ENCODE results near the gene RPA3. TPM values are rescaled to one million over a fixed set of nuclear protein-coding genes. Genes with fewer than 3 reads are reported as not detected.

Gene RPA3
- polyA plus RNA-seq, 1 experiment = 22.9 TPM

DNA sequence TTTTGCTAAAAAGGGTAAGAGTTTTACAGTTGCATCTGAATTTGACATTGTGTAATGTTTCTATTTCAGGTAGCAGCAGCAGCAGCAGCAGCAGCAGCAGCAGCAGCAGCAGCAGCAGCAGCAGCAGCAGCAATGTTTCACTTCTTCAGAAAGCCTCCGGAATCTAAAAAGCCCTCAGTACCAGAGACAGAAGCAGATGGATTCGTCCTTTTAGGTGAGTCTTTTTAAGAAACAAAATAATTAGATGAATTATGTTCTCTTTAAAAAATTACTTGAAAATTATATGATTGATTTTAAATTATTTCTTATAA is 45.2 kb downstream of the RPA3 start:
- TF ChIP-seq, protein P1, sequence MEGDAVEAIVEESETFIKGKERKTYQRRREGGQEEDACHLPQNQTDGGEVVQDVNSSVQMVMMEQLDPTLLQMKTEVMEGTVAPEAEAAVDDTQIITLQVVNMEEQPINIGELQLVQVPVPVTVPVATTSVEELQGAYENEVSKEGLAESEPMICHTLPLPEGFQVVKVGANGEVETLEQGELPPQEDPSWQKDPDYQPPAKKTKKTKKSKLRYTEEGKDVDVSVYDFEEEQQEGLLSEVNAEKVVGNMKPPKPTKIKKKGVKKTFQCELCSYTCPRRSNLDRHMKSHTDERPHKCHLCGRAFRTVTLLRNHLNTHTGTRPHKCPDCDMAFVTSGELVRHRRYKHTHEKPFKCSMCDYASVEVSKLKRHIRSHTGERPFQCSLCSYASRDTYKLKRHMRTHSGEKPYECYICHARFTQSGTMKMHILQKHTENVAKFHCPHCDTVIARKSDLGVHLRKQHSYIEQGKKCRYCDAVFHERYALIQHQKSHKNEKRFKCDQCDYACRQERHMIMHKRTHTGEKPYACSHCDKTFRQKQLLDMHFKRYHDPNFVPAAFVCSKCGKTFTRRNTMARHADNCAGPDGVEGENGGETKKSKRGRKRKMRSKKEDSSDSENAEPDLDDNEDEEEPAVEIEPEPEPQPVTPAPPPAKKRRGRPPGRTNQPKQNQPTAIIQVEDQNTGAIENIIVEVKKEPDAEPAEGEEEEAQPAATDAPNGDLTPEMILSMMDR (IDR thresholded peaks at IDR 0.05; ENCODE audit: low read depth, low read length) = no peak
- no peak overlapping the region for H3K27ac ChIP-seq (ENCODE audit: low read depth, low read length)
- no peak overlapping the region for H3K4me3 ChIP-seq (ENCODE audit: low read depth, low read length)
- H3K27me3 ChIP-seq (ENCODE audit: control insufficient read depth, insufficient read depth, low read length) = no peaks in the 10 kb centered on the region
- no peaks in the 10 kb centered on the region; the same call in 1 of the 2 replicates for H3K9me3 ChIP-seq (ENCODE audit: control insufficient read depth, insufficient read depth, low read length)
- POLR2A ChIA-PET = no interaction called here
- DNase-seq (ENCODE audit: low read depth, low spot score) = no peak
- CTCF ChIA-PET = no interaction called here

DNA sequence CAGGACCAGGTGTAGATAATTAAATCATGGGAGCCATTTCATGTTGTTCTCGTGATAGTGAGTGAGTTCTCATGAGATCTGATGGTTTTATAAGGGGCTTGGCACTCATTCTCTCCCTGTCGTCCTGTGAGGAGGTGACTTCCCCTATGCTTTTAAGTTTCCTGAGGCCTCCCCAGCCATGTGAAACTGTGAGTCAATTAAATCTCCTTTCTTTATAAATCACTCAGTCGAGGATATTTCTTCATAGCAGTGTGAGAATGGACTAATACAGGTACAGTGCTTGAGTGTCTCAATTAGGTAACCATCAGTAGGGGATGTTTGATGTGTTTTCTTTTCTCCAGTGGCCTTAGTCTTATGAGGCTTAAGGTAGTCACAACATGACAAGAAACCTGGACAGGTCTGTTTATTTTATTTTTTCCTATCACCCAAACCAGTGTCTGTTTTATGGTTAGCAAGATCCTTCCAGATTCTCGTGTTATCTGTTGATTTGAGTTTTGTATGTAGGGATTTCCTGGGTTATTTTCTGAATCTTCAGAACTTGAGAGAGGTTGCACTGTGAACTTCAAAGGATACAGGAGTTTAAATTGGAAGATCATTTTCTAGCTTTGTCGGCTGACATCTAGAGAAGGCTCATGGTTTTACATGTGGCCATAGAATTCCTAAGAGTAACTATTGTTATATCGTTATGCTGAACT is 45.7 kb downstream of the RPA3 start:
- no peak overlapping the region for H3K4me3 ChIP-seq (ENCODE audit: low read depth, low read length)
- TF ChIP-seq, protein P1 (IDR thresholded peaks at IDR 0.05; ENCODE audit: low read depth, low read length) = no peak
- ChIA-PET CTCF (no interaction called here), POLR2A (no interaction called here)
- DNase-seq (ENCODE audit: low read depth, low spot score) = no peak
- no peaks in the 10 kb centered on the region; the same call in 1 of the 2 replicates for H3K9me3 ChIP-seq (ENCODE audit: control insufficient read depth, insufficient read depth, low read length)
- no peak overlapping the region for H3K27ac ChIP-seq (ENCODE audit: low read depth, low read length)
- no peaks in the 10 kb centered on the region for H3K27me3 ChIP-seq (ENCODE audit: control insufficient read depth, insufficient read depth, low read length)

DNA sequence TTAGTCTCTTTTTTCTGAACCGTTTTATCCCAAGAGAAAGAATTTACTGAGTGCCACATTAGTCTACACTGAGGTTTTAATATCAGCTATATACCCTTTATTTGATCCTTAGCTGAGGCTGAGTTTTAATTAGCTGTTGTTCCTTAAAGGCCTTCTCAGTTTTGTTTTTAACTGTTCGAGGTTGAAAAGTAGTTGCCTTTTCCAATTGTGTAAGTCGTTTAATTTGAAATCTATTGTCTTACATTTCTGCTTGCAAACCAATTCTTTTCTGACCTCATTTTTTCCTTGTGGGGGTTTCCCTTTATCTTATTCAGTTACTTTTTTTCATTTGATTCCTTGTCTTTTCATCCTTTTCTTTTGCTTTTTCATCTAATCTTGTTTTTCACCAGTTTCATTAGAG is 47.0 kb downstream of the RPA3 start:
- ChIA-PET POLR2A (no interaction called here), CTCF (interaction anchor here (1.6 kb wide), 1 partner anchor 11 kb away, joined by 5 read pairs; no protein-coding TSS in a partner anchor)
- no peak for DNase-seq (ENCODE audit: low read depth, low spot score)

DNA sequence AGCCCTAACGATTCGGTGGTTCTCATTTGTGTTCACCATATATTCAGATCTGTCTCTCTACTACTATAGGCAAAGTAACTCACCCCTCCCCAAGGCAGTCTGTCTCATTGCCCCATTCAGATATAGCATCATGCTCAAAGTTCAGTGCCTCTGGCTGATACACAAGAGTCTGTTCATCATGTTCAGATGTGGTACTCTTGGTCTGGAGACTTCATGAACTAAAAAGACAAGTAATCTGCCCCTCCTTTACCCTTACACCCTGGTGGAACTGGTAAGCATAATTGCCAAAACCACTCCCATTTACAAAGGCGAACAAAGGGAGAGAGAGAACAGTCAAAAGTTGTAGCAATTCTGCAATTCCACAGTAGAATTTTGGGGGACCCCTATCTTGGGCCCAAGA is 47.9 kb downstream of the RPA3 start:
- H3K27me3 ChIP-seq (ENCODE audit: control insufficient read depth, insufficient read depth, low read length) = no peaks in the 10 kb centered on the region
- H3K27ac ChIP-seq (ENCODE audit: low read depth, low read length) = no peak overlapping the region
- no peaks in the 10 kb centered on the region for H3K9me3 ChIP-seq (ENCODE audit: control insufficient read depth, insufficient read depth, low read length)
- no peak overlapping the region for H3K4me3 ChIP-seq (ENCODE audit: low read depth, low read length)
- CTCF ChIA-PET = interaction anchor here (1.6 kb wide), 1 partner anchor 11 kb away, joined by 5 read pairs; no protein-coding TSS in a partner anchor
- POLR2A ChIA-PET = no interaction called here
- TF ChIP-seq, protein P1 (IDR thresholded peaks at IDR 0.05; ENCODE audit: low read depth, low read length) = no peak
- no peak for DNase-seq (ENCODE audit: low read depth, low spot score)

More for the DNA sequence above, 47.0 kb downstream of the RPA3 start:
- H3K27ac ChIP-seq (ENCODE audit: low read depth, low read length) = no peak overlapping the region
- H3K9me3 ChIP-seq (ENCODE audit: control insufficient read depth, insufficient read depth, low read length) = no peaks in the 10 kb centered on the region
- H3K27me3 ChIP-seq (ENCODE audit: control insufficient read depth, insufficient read depth, low read length) = no peaks in the 10 kb centered on the region
- TF ChIP-seq, protein P1 (IDR thresholded peaks at IDR 0.05; ENCODE audit: low read depth, low read length) = no peak
- H3K4me3 ChIP-seq (ENCODE audit: low read depth, low read length) = no peak overlapping the region

DNA sequence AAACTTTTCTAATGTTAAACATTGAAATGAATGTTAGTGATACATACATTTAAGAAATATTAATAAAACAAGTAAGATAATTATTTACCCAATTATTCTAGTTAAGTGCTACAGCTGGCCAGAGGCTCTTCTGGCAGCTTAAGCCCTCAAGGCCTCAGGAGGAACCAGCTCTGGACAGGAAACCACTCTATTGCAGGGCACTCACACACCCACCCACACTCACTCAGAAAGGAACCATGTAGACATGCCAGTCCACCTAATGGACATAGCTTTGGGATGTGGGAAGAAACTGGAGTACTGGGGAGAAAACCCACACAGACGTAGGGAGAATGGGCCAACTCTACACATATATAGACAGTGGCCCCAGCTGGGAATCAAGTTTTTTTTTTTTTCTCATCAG is 49.7 kb downstream of the RPA3 start:
- POLR2A ChIA-PET = no interaction called here
- no peak for DNase-seq (ENCODE audit: low read depth, low spot score)
- CTCF ChIA-PET = no interaction called here
- TF ChIP-seq, protein P1 (IDR thresholded peaks at IDR 0.05; ENCODE audit: low read depth, low read length) = no peak
- H3K4me3 ChIP-seq (ENCODE audit: low read depth, low read length) = no peak overlapping the region
- H3K9me3 ChIP-seq (ENCODE audit: control insufficient read depth, insufficient read depth, low read length) = no peaks in the 10 kb centered on the region
- no peak overlapping the region for H3K27ac ChIP-seq (ENCODE audit: low read depth, low read length)
- H3K27me3 ChIP-seq (ENCODE audit: control insufficient read depth, insufficient read depth, low read length) = no peaks in the 10 kb centered on the region
